Hippocampal formation (tissue), 2 donors: ENCODE data around the gene MCU.
"Not testable (repeated sequence)": the region's sequence is repeated elsewhere in the genome, so short reads cannot be mapped to it uniquely, and the experiment has no call there.

ENCODE experiments used
- DNase-seq, 2 donors: peaks; one replicate each; lab custom pipeline; 2025; lab: John Stamatoyannopoulos, UW

The MCU gene

DNA sequence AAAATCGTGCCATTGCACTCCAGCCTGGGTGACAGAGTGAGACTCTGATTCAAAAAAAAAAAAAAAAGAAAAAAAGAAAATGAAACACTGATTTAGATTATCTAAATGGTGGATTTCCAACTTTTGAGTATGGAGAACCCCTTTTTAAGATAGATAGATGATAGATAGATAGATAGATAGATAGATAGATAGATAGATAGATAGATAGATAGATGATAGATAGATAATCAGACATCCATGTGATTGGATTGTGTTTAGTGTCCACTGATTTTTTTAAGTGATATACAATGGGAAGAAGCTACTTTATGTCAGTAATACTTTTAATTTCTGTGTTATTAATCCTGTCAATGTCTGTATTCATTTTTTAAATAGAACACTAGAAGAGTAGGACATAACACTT is 207.6 kb downstream of the MCU start:
- DNase-seq, result no peak

DNA sequence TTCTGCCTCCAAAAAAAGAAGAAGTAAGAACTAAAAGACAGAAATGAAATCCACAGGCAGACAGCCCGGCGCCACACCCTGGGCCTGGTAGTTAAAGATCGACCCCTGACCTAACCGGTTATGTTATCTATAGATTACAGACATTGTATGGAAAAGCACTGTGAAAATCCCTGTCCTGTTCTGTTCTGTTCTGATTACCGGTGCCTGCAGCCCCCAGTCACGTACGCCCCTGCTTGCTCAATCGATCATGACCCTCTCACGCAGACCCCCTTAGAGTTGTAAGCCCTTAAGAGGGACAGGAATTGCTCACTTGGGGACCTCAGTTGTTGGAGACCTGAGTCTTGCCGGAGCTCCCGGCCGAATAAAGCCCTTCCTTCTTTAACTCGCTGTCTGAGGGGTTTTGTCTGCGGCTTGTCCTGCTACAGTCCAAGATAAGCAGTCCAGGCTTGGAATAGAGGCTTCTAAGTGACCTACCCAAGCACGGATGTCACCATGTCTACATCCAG is 212.1 kb downstream of the MCU start:
- DNase-seq, result not testable (repeated sequence)

DNA sequence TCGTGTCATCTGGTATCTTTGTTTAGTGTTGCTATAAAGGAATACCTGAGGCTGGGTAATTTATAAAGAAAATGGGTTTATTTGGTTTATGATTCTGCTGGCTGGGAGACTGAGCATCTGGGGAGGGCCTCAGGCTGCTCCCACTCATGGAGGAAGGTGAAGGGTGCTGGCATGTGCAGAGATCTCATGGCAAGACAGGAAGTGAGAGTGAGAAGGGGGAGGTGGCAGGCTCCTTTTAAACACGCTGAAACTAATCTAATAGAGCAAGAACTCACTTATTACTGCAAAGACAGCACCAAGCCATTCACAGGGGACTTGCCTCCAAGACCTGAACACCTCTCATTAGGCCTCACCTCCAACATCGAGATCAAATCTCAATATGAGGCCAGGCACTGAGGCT is 212.9 kb downstream of the MCU start:
- DNase-seq, result no peak

DNA sequence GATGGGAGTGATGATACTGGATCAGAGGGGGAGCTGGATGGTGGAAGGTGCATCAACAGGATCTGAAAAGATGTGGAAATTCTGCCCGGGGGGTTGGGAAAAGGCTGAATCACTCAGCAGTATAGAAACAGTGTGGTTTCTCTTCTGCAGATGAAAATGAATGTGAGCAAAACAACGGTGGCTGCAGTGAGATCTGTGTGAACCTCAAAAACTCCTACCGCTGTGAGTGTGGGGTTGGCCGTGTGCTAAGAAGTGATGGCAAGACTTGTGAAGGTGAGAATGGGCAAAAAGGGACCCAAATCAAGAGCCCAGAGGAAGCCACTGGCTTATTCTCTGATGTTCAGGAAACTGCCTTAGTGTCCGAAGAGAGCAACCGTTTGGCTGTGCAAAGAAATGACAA is 214.5 kb downstream of the MCU start:
- no peak for DNase-seq

DNA sequence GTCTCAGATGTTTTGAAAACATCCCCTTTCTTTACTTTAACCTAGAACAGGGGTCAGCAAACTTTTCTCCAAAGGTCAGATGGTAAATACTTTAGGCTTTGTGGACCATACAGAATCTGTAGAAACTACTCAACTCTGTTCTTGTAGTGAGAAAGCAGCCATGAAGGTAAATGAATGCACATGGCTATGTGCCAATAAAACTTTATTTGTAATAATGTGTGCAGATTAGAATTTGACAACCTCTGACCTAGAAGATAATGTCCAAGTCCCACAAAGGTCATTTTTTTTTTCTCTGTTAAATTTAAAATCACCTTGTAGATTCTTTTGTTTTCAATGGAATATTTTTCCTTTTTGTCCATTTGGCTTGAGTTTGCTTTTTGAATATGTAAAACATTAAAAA is 218.8 kb downstream of the MCU start:
- DNase-seq, result no peak

DNA sequence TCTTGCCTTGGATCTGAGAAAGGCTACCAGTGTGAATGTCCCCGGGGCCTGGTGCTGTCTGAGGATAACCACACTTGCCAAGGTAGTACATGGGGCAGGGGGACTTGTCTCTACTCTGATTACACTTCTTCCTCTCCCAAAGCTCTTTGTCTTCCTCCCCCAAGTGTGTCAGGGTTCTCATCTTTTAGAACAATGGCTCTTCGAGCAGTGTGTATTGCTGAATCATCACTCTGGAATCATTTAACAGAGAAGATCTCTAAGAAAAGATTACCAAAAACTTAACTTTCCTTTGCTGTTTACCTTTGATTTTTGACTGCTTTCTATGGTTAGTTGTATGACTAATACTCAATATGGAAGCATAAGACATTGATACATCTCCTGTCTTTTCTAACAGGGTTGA is 219.8 kb downstream of the MCU start:
- no peak for DNase-seq

DNA sequence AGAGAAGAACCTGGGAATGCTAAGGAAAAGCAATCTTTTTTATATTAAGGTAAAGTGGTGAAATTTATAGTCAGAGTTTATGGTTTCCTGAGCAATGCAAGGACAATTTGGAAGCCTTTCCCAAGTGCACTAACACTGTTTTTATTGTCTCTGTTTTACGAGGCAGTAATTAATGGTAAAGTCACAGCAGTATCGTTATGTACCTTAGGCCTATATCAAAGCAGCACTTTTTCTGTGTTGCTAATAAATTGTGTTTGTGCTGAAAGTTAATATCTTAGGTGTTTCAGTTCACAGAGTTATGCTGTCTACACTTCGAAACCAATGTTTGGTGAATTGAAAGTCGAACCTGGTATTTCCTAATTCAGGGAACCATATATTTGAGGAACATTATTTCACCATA is 220.8 kb downstream of the MCU start:
- DNase-seq, result no peak

DNA sequence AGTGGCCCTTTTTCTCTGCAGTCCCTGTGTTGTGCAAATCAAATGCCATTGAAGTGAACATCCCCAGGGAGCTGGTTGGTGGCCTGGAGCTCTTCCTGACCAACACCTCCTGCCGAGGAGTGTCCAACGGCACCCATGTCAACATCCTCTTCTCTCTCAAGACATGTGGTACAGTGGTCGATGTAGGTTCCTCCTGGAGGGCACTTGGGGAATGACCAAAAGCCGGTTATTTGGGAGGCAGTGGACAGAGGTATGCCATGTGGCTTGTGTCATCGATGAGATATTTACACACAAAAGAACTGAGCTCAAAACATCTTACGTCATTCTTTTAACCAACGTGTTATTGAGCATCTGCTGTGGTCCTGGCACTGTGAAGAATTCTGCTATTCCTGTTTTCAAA is 221.3 kb downstream of the MCU start:
- no peak for DNase-seq

DNA sequence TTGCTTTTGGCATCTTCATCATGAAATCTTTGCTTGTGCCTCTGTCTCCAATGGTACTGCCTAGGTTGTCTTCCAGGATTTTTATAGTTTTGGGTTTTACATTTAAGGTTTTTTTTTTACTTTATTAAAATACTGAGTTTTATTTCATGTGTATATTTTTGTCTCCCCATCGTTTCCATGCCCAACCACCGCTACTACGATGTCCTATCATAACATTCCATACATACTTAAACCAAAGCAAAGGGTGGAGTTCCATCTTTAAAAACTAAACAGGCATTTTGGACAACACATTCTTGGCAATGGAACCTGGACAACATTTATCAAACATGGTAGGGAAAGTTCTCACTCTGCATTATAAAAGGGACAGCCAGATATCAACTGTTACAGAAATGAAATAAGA is 225.3 kb downstream of the MCU start:
- not testable (repeated sequence) for DNase-seq

DNA sequence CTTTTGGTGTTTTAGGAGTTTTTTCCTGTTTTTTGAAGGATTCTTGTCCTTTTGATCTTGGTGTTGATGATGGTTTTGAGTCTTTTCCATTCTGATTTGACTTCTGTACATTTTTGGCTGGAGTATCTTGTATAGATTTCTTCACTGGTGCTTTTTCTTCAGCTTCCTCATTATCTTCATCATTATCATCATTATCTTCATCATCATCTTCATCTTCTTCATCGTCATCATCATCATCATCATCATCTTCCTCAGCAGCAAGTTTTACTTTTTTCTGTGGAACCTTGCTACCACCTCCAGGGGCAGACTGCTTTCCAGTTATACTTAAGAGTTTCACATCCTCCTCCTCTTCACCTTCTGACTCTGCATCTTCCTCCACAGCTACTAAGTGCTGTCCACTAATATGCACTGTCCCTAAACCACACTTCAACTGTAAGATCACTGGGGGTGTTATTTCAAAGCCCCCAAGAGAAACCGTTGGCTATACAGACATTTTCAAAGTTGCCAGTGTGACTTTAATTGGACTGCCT is 225.9 kb downstream of the MCU start:
- DNase-seq, result not testable (repeated sequence)

DNA sequence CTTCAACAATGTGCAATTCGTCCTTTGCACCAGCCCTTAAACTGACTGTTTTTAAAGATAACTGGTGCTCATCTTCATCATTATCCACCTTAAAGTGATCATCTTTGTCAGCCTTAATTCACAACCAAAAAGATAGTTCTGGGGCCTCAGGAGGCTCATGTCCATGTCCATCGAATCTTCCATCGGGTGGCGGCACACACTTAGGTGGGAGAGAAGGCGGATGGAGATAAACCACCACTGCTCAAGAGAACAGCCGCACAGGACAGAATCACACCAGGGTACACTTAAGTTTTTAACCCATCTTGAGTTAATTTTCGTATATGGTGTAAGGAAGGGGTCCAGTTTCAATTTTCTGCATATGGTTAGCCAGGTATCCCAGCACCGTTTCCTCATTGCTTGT is 226.4 kb downstream of the MCU start:
- DNase-seq, result no peak

DNA sequence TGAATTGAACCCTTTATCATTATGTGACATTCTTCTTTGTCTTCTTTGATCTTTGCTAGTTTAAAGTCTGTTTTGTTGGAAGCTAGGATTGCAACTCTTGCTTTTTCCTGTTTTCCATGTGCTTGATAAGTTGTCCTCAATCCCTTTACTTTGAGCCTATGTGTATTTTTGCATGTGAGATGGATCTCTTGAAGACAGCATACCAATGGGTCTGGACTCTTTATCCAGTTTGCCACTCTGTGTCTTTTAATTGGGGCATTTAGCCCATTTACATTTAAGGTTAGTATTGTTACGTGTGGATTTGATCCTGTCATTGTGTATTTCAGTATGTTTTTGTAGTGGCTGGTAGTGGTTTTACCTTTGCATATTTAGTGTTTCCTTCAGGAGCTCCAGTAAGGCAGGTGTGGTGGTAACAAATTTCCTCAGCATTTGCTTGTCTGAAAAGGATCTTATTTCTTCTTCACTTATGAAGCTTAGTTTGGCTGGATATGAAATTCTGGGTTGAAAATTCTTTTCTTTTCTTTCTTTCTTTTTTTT is 229.3 kb downstream of the MCU start:
- DNase-seq, result not testable (repeated sequence)

DNA sequence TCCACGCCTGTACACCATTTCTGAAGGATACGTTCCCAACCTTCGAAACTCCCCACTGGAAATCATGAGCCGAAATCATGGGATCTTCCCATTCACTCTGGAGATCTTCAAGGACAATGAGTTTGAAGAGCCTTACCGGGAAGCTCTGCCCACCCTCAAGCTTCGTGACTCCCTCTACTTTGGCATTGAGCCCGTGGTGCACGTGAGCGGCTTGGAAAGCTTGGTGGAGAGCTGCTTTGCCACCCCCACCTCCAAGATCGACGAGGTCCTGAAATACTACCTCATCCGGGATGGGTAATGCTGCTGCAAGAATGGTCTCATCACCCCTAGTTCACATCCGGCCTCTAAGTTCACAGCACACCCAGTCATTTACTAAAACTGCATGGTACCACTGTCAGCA is 232.4 kb downstream of the MCU start:
- DNase-seq, result no peak

DNA sequence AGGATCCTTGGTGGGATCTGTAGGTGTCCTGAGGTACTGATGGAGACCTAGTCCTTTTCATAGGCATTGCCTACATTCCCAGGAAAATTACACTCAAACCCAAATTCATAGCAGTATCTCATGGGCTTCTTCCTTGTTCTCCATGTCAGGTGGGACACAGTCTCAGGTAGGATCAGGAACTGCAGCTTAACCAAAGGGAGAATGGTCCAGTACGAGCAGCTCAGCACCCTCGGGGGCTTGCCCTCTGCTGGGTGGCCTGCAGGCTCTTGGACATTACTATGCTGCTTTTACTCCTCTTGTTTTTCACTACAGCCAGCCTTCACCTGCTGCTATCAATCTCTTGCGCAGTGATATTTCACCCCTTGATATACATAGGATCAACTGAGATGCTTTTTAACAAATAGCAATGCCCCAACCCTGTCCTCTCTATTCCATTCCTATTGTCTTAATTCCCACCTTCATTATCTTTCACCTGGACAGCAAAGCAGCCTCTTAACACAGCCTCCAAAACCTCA is 234.1 kb downstream of the MCU start:
- no peak for DNase-seq

DNA sequence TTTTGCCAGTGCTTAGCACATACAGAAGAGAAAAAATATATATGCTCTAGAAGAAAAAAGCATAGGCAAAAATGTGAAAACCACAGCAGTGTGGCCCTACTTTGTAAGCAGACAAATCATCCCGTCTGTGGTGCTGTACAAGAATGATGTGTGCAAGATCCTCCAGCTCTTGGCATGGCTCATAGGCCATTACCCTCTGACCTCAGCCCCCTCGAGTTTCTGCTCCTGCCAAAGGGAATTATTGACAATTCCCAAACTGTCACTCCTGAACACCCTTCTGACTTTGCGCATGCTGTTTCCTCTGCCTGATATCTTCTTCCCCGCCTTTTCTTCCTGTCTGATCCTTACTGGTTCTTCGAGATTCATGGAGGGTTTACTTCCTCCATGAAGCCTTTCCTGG is 235.5 kb downstream of the MCU start:
- no peak for DNase-seq

DNA sequence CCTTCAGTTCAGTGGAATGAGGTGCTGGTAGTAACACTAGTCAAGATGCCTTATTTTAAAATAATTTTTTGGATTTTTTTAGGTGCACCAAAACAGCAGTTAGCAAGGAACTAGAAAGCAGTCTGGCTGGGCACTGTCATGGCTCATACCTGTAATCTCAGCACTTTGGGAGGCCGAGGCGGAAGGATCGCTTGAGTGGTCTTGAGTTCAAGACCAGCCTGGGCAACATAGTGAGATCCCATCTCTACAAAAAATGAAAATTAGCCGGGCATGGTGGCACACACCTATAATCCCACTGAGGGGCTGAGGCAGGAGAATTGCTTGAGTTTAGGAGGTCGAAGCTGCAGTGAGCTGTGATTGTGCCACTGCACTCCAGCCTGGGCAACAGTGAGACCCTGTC is 236.9 kb downstream of the MCU start:
- DNase-seq, result no peak

DNA sequence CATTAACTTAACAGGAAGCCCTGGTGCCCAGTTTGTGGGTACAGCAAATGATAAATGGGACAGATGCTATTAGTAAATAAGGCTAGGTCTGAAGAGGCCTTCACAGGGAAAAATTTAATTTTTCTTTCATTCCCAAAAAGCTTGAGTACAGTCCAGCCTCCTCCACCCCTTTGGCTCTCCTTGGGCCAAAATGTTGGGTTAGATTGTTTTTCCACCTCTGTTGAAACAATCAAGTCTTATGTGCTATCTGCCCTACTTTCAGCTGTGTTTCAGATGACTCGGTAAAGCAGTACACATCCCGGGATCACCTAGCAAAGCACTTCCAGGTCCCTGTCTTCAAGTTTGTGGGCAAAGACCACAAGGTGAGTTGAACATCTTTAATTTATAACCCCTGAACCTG is 238.3 kb downstream of the MCU start:
- DNase-seq, result no peak

DNA sequence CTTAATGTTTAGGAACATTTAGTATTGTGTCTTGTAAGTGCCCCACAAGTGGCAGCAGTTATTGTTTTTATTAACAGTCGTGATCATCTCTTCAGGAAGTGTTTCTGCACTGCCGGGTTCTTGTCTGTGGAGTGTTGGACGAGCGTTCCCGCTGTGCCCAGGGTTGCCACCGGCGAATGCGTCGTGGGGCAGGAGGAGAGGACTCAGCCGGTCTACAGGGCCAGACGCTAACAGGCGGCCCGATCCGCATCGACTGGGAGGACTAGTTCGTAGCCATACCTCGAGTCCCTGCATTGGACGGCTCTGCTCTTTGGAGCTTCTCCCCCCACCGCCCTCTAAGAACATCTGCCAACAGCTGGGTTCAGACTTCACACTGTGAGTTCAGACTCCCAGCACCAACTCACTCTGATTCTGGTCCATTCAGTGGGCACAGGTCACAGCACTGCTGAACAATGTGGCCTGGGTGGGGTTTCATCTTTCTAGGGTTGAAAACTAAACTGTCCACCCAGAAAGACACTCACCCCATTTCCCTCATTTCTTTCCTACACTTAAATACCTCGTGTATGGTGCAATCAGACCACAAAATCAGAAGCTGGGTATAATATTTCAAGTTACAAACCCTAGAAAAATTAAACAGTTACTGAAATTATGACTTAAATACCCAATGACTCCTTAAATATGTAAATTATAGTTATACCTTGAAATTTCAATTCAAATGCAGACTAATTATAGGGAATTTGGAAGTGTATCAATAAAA is 240.5 kb downstream of the MCU start:
- DNase-seq, result no peak

DNA sequence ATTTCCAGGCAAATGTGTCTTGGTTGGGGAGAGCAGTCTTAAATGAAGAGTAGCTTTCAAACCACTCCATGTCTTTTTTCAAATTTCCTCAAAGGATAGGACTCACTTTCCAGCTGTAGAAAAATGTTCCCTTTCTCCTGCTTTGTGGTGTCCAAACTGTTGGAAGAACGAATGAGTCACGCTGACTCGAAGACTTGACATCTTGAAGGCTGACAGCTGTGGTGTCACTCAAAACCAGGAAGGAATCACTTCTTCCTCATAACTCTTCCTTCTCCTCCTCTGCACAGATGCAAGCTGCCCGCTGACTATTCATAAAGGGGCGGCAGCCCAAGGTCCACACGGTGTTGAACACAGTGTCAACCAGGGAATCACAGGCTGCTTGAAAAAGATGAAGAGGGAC is 243.4 kb downstream of the MCU start:
- no peak for DNase-seq
